ENCODE measurements around the gene FAM234A. TPM values are rescaled to one million over a fixed set of nuclear protein-coding genes. Genes with fewer than 3 reads are reported as not detected.
"Not testable (repeated sequence)": the region's sequence is repeated elsewhere in the genome, so short reads cannot be mapped to it uniquely, and the experiment has no call there.

FAM234A gene
- total RNA-seq, 1 donor from 2014 or later, result 23.5 TPM

- Histone ChIP-seq H3K4me1 (ENCODE audit: control insufficient read depth in 3 of 3, insufficient read depth in 3 of 3, low read length in 3 of 3) (no peaks in the 10 kb centered on the region), H3K36me3 (ENCODE audit: control insufficient read depth in 3 of 3, insufficient read depth in 3 of 3, low read length in 3 of 3) (peaks cover 39 to 52% (median 49%) of the 10 kb centered on the region in 3 donors), H3K9ac (ENCODE audit: low read depth in 1 of 3, low read length in 3 of 3) (no peak overlapping the region), H3K4me3 (ENCODE audit: low read length in 3 of 3) (no peak overlapping the region), H3K9me3 (ENCODE audit: control insufficient read depth in 3 of 3, low read length in 3 of 3) (no peaks in the 10 kb centered on the region), H3K27ac (ENCODE audit: low read depth, low read length) (no peak overlapping the region), H3K27me3 (ENCODE audit: control insufficient read depth in 3 of 3, insufficient read depth in 3 of 3, low read length in 3 of 3) (no peaks in the 10 kb centered on the region)
Observed at GRCh38 chr16:200388-200787, 34.2 kb upstream of the FAM234A start.

GRCh38 chr16:203246-203645 is 31.4 kb upstream of the FAM234A start:
- Histone ChIP-seq H3K27me3 (ENCODE audit: control insufficient read depth in 3 of 3, insufficient read depth in 3 of 3, low read length in 3 of 3) (no peaks in the 10 kb centered on the region), H3K36me3 (ENCODE audit: control insufficient read depth in 3 of 3, insufficient read depth in 3 of 3, low read length in 3 of 3) (peaks cover 36 to 59% (median 56%) of the 10 kb centered on the region in 3 donors), H3K4me3 (ENCODE audit: low read length in 3 of 3) (no peak overlapping the region)

GRCh38 chr16:204046-204445 is 30.6 kb upstream of the FAM234A start:
- H3K27ac ChIP-seq (ENCODE audit: low read depth, low read length); H3K4me1 ChIP-seq (ENCODE audit: control insufficient read depth in 3 of 3, insufficient read depth in 3 of 3, low read length in 3 of 3); H3K27me3 ChIP-seq (ENCODE audit: control insufficient read depth in 3 of 3, insufficient read depth in 3 of 3, low read length in 3 of 3); H3K4me3 ChIP-seq (ENCODE audit: low read length in 3 of 3); H3K9ac ChIP-seq (ENCODE audit: low read depth in 1 of 3, low read length in 3 of 3); H3K9me3 ChIP-seq (ENCODE audit: control insufficient read depth in 3 of 3, low read length in 3 of 3): not testable (repeated sequence)
- peaks cover 30 to 55% (median 55%) of the 10 kb centered on the region in 3 donors for H3K36me3 ChIP-seq (ENCODE audit: control insufficient read depth in 3 of 3, insufficient read depth in 3 of 3, low read length in 3 of 3)

More at GRCh38 chr16:203246-203645, 31.4 kb upstream of the FAM234A start:
- no peaks in the 10 kb centered on the region for H3K9me3 ChIP-seq (ENCODE audit: control insufficient read depth in 3 of 3, low read length in 3 of 3)
- H3K9ac ChIP-seq (ENCODE audit: low read depth in 1 of 3, low read length in 3 of 3), result no peak overlapping the region
- H3K27ac ChIP-seq (ENCODE audit: low read depth, low read length), result no peak overlapping the region
- H3K4me1 ChIP-seq (ENCODE audit: control insufficient read depth in 3 of 3, insufficient read depth in 3 of 3, low read length in 3 of 3), result no peaks in the 10 kb centered on the region

- peak overlapping the region; percentile 32 for H3K27ac ChIP-seq (ENCODE audit: low read depth, low read length)
- not testable (repeated sequence) for H3K9me3 ChIP-seq (ENCODE audit: control insufficient read depth in 3 of 3, low read length in 3 of 3); H3K4me3 ChIP-seq (ENCODE audit: low read length in 3 of 3); H3K27me3 ChIP-seq (ENCODE audit: control insufficient read depth in 3 of 3, insufficient read depth in 3 of 3, low read length in 3 of 3); H3K9ac ChIP-seq (ENCODE audit: low read depth in 1 of 3, low read length in 3 of 3); H3K4me1 ChIP-seq (ENCODE audit: control insufficient read depth in 3 of 3, insufficient read depth in 3 of 3, low read length in 3 of 3)
- H3K36me3 ChIP-seq (ENCODE audit: control insufficient read depth in 3 of 3, insufficient read depth in 3 of 3, low read length in 3 of 3), result peaks cover 26 to 53% (median 49%) of the 10 kb centered on the region in 3 donors
Observed at GRCh38 chr16:209359-209758, 25.3 kb upstream of the FAM234A start.

GRCh38 chr16:211631-212180 is 22.9 kb upstream of the FAM234A start:
- H3K4me1 ChIP-seq (ENCODE audit: control insufficient read depth in 3 of 3, insufficient read depth in 3 of 3, low read length in 3 of 3); H3K27ac ChIP-seq (ENCODE audit: low read depth, low read length); H3K9ac ChIP-seq (ENCODE audit: low read depth in 1 of 3, low read length in 3 of 3); H3K9me3 ChIP-seq (ENCODE audit: control insufficient read depth in 3 of 3, low read length in 3 of 3); H3K4me3 ChIP-seq (ENCODE audit: low read length in 3 of 3); H3K27me3 ChIP-seq (ENCODE audit: control insufficient read depth in 3 of 3, insufficient read depth in 3 of 3, low read length in 3 of 3): not testable (repeated sequence)
- H3K36me3 ChIP-seq (ENCODE audit: control insufficient read depth in 3 of 3, insufficient read depth in 3 of 3, low read length in 3 of 3), result peaks cover 25 to 43% (median 42%) of the 10 kb centered on the region in 3 donors

GRCh38 chr16:212999-213398 is 21.6 kb upstream of the FAM234A start:
- Histone ChIP-seq H3K36me3 (ENCODE audit: control insufficient read depth in 3 of 3, insufficient read depth in 3 of 3, low read length in 3 of 3) (peaks cover 26 to 40% (median 38%) of the 10 kb centered on the region in 3 donors), H3K9me3 (ENCODE audit: control insufficient read depth in 3 of 3, low read length in 3 of 3) (no peaks in the 10 kb centered on the region), H3K9ac (ENCODE audit: low read depth in 1 of 3, low read length in 3 of 3) (no peak overlapping the region), H3K27ac (ENCODE audit: low read depth, low read length) (peak overlapping the region; percentile 5), H3K4me3 (ENCODE audit: low read length in 3 of 3) (no peak overlapping the region), H3K4me1 (ENCODE audit: control insufficient read depth in 3 of 3, insufficient read depth in 3 of 3, low read length in 3 of 3) (peaks cover 0 to 10% (median 8%) of the 10 kb centered on the region in 3 donors), H3K27me3 (ENCODE audit: control insufficient read depth in 3 of 3, insufficient read depth in 3 of 3, low read length in 3 of 3) (no peaks in the 10 kb centered on the region)

- Histone ChIP-seq H3K4me1 (ENCODE audit: control insufficient read depth in 3 of 3, insufficient read depth in 3 of 3, low read length in 3 of 3) (no peaks in the 10 kb centered on the region), H3K27ac (ENCODE audit: low read depth, low read length) (no peak overlapping the region), H3K27me3 (ENCODE audit: control insufficient read depth in 3 of 3, insufficient read depth in 3 of 3, low read length in 3 of 3) (no peaks in the 10 kb centered on the region), H3K9me3 (ENCODE audit: control insufficient read depth in 3 of 3, low read length in 3 of 3) (no peaks in the 10 kb centered on the region), H3K4me3 (ENCODE audit: low read length in 3 of 3) (no peak overlapping the region), H3K36me3 (ENCODE audit: control insufficient read depth in 3 of 3, insufficient read depth in 3 of 3, low read length in 3 of 3) (peaks cover 25 to 54% (median 47%) of the 10 kb centered on the region in 3 donors), H3K9ac (ENCODE audit: low read depth in 1 of 3, low read length in 3 of 3) (no peak overlapping the region)
Observed at GRCh38 chr16:220021-220420, 14.6 kb upstream of the FAM234A start.

GRCh38 chr16:228151-228851 is 6.3 kb upstream of the FAM234A start:
- peak overlapping the region; percentile 77 to 96 (median 90) for H3K4me3 ChIP-seq (ENCODE audit: low read length in 3 of 3)
- peaks cover 12 to 20% (median 17%) of the 10 kb centered on the region in 3 donors for H3K4me1 ChIP-seq (ENCODE audit: control insufficient read depth in 3 of 3, insufficient read depth in 3 of 3, low read length in 3 of 3)
- H3K36me3 ChIP-seq (ENCODE audit: control insufficient read depth in 3 of 3, insufficient read depth in 3 of 3, low read length in 3 of 3), result peaks cover 17 to 37% (median 27%) of the 10 kb centered on the region in 3 donors
- H3K27me3 ChIP-seq (ENCODE audit: control insufficient read depth in 3 of 3, insufficient read depth in 3 of 3, low read length in 3 of 3), result no peaks in the 10 kb centered on the region
- H3K27ac ChIP-seq (ENCODE audit: low read depth, low read length), result peak overlapping the region; percentile 94
- H3K9ac ChIP-seq (ENCODE audit: low read depth in 1 of 3, low read length in 3 of 3), result peak overlapping the region; percentile 95 to 97 (median 96)
- no peaks in the 10 kb centered on the region for H3K9me3 ChIP-seq (ENCODE audit: control insufficient read depth in 3 of 3, low read length in 3 of 3)

GRCh38 chr16:228852-229730 is 5.5 kb upstream of the FAM234A start, which contains the start of gene LUC7L:
Gene LUC7L (minus strand): TSS chr16:229449. CDS start chr16:229339, 110 bp downstream.
- H3K27me3 ChIP-seq (ENCODE audit: control insufficient read depth in 3 of 3, insufficient read depth in 3 of 3, low read length in 3 of 3), result no peaks in the 10 kb centered on the region
- peak within 1 kb of the TSS; percentile 94 for H3K27ac ChIP-seq (ENCODE audit: low read depth, low read length)
- H3K9ac ChIP-seq (ENCODE audit: low read depth in 1 of 3, low read length in 3 of 3), result peak within 1 kb of the TSS; percentile 95 to 97 (median 96)
- H3K4me3 ChIP-seq (ENCODE audit: low read length in 3 of 3), result peak within 1 kb of the TSS; percentile 77 to 96 (median 90)
- H3K4me1 ChIP-seq (ENCODE audit: control insufficient read depth in 3 of 3, insufficient read depth in 3 of 3, low read length in 3 of 3), result peaks cover 12 to 22% (median 17%) of the 10 kb centered on the region in 3 donors
- H3K36me3 ChIP-seq (ENCODE audit: control insufficient read depth in 3 of 3, insufficient read depth in 3 of 3, low read length in 3 of 3), result peaks cover 15 to 29% (median 21%) of the 10 kb centered on the region in 3 donors
- H3K9me3 ChIP-seq (ENCODE audit: control insufficient read depth in 3 of 3, low read length in 3 of 3), result no peaks in the 10 kb centered on the region
